ENCODE measurements around the gene OPHN1. TPM values are rescaled to one million over a fixed set of nuclear protein-coding genes. Genes with fewer than 3 reads are reported as not detected.

OPHN1 gene
- total and polyA plus RNA-seq, 2 experiments from 2014 or later: 4.5 to 5.6 TPM

GRCh38 chrX:68307769-68308168, 125.5 kb downstream of the OPHN1 start:
- Histone ChIP-seq H3K9me2 (replicated peaks; ENCODE audit: insufficient read depth) (no peaks in the 10 kb centered on the region), H3K9me3 (ENCODE audit: low read depth) (no peaks in the 10 kb centered on the region), H3K4me3 (no peak overlapping the region), H3K79me2 (no peaks in the 10 kb centered on the region), H2AFZ (no peak overlapping the region), H3K36me3 (replicated peaks; ENCODE audit: insufficient read depth, low read depth) (no peaks in the 10 kb centered on the region), H3K4me1 (ENCODE audit: insufficient read depth) (no peaks in the 10 kb centered on the region), H3K27me3 (no peaks in the 10 kb centered on the region), H3K4me2 (no peak overlapping the region), H4K20me1 (ENCODE audit: insufficient read depth, poor library complexity, severe bottlenecking) (no peaks in the 10 kb centered on the region), H3K27ac (no peak overlapping the region)
- DNase-seq (ENCODE audit: low spot score): no peak
- TF ChIP-seq EZH2 (IDR thresholded peaks at IDR 0.05; ENCODE audit: borderline replicate concordance): no peak
- TF ChIP-seq CTCF (IDR thresholded peaks at IDR 0.05; ENCODE audit: poor library complexity): no peak
- no peak for TF ChIP-seq EZH2phosphoT487 (IDR thresholded peaks at IDR 0.05; ENCODE audit: low read depth, severe bottlenecking, unreplicated experiment)
- 58% methylated on average over 1 of the region's 1 CpG for WGBS (ENCODE audit: low lambda C conversion rate, missing lambda C conversion rate)

GRCh38 chrX:68304602-68305001, 128.7 kb downstream of the OPHN1 start:
- WGBS (ENCODE audit: low lambda C conversion rate, missing lambda C conversion rate): 100% methylated on average over 1 of the region's 1 CpG
- H3K27me3 ChIP-seq: no peaks in the 10 kb centered on the region
- DNase-seq (ENCODE audit: low spot score): no peak

GRCh38 chrX:68299898-68300297, 133.4 kb downstream of the OPHN1 start:
- WGBS (ENCODE audit: low lambda C conversion rate, missing lambda C conversion rate): 70% methylated on average over 2 of the region's 2 CpGs
- Histone ChIP-seq H3K4me2 (no peak overlapping the region), H3K9me2 (replicated peaks; ENCODE audit: insufficient read depth) (no peaks in the 10 kb centered on the region), H3K4me1 (ENCODE audit: insufficient read depth) (no peaks in the 10 kb centered on the region), H3K36me3 (replicated peaks; ENCODE audit: insufficient read depth, low read depth) (no peaks in the 10 kb centered on the region), H3K27me3 (no peaks in the 10 kb centered on the region), H3K4me3 (no peak overlapping the region), H3K79me2 (no peaks in the 10 kb centered on the region), H3K9me3 (ENCODE audit: low read depth) (no peaks in the 10 kb centered on the region), H2AFZ (no peak overlapping the region), H3K27ac (no peak overlapping the region), H4K20me1 (ENCODE audit: insufficient read depth, poor library complexity, severe bottlenecking) (no peaks in the 10 kb centered on the region)
- no peak for DNase-seq (ENCODE audit: low spot score)
- TF ChIP-seq EZH2 (IDR thresholded peaks at IDR 0.05; ENCODE audit: borderline replicate concordance) (no peak), EZH2phosphoT487 (IDR thresholded peaks at IDR 0.05; ENCODE audit: low read depth, severe bottlenecking, unreplicated experiment) (no peak), CTCF (IDR thresholded peaks at IDR 0.05; ENCODE audit: poor library complexity) (no peak)

More at GRCh38 chrX:68304602-68305001, 128.7 kb downstream of the OPHN1 start:
- no peak overlapping the region for H3K4me3 ChIP-seq
- H3K4me2 ChIP-seq: no peak overlapping the region
- no peaks in the 10 kb centered on the region for H3K9me3 ChIP-seq (ENCODE audit: low read depth)
- H2AFZ ChIP-seq: no peak overlapping the region
- H3K79me2 ChIP-seq: no peaks in the 10 kb centered on the region
- no peak for TF ChIP-seq CTCF (IDR thresholded peaks at IDR 0.05; ENCODE audit: poor library complexity)
- TF ChIP-seq EZH2phosphoT487 (IDR thresholded peaks at IDR 0.05; ENCODE audit: low read depth, severe bottlenecking, unreplicated experiment): no peak
- TF ChIP-seq EZH2 (IDR thresholded peaks at IDR 0.05; ENCODE audit: borderline replicate concordance): no peak
- no peaks in the 10 kb centered on the region for H4K20me1 ChIP-seq (ENCODE audit: insufficient read depth, poor library complexity, severe bottlenecking)
- H3K9me2 ChIP-seq (replicated peaks; ENCODE audit: insufficient read depth): no peaks in the 10 kb centered on the region
- no peaks in the 10 kb centered on the region for H3K36me3 ChIP-seq (replicated peaks; ENCODE audit: insufficient read depth, low read depth)
- H3K27ac ChIP-seq: no peak overlapping the region
- no peaks in the 10 kb centered on the region for H3K4me1 ChIP-seq (ENCODE audit: insufficient read depth)

DNA sequence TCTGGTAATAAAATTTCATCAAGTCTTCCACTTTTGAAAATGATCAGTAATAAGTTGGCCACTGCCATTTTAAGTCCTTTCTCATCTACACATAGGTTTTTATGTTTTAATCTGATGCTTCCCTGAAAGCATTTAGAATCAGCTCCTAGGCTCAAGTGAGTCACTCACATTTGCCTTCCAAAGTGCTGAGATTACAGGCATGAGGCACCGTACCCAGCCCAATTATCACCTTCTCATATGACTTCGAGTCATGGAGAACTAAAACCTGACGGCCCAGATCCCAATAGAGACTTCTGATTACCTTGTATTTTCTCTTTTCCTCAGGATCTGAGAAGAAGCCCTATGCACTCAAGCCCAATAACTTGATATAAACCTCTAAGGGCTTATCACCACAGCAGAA, 140.8 kb downstream of the OPHN1 start:
- H3K27me3 ChIP-seq: no peaks in the 10 kb centered on the region
- DNase-seq (ENCODE audit: low spot score): no peak
- H3K4me1 ChIP-seq (ENCODE audit: insufficient read depth): no peaks in the 10 kb centered on the region
- no peak overlapping the region for H3K4me2 ChIP-seq
- H3K4me3 ChIP-seq: no peak overlapping the region
- H4K20me1 ChIP-seq (ENCODE audit: insufficient read depth, poor library complexity, severe bottlenecking): no peaks in the 10 kb centered on the region
- H2AFZ ChIP-seq: no peak overlapping the region
- no peaks in the 10 kb centered on the region for H3K9me3 ChIP-seq (ENCODE audit: low read depth)
- H3K27ac ChIP-seq: no peak overlapping the region
- H3K36me3 ChIP-seq (replicated peaks; ENCODE audit: insufficient read depth, low read depth): no peaks in the 10 kb centered on the region
- TF ChIP-seq EZH2phosphoT487 (IDR thresholded peaks at IDR 0.05; ENCODE audit: low read depth, severe bottlenecking, unreplicated experiment) (no peak), EZH2 (IDR thresholded peaks at IDR 0.05; ENCODE audit: borderline replicate concordance) (no peak), CTCF (IDR thresholded peaks at IDR 0.05; ENCODE audit: poor library complexity) (no peak)
- no peaks in the 10 kb centered on the region for H3K9me2 ChIP-seq (replicated peaks; ENCODE audit: insufficient read depth)
- H3K79me2 ChIP-seq: no peaks in the 10 kb centered on the region
- WGBS (ENCODE audit: low lambda C conversion rate, missing lambda C conversion rate): 45% methylated on average over 3 of the region's 3 CpGs

Data from hepatocyte (in vitro differentiated cells).